HEK293 (cell line): ENCODE results near the gene TPI1.

ENCODE experiments used
- GLIS2 ChIP-seq: fragments of 450-650 bp; formaldehyde crosslinking; IDR thresholded peaks from 2 replicates; pipeline ENCODE4 v1.5.1; 2016; ENCODE audit warnings: missing biosample characterization, missing genetic modification characterization
- HOXD13 ChIP-seq: sonication (generic); formaldehyde crosslinking; IDR thresholded peaks from 2 replicates; pipeline ENCODE4 v1.8.0; 2022; ENCODE audit warnings: missing genetic modification reagents, borderline replicate concordance
- KLF1 ChIP-seq: fragments of 450-650 bp; formaldehyde crosslinking; IDR thresholded peaks from 2 replicates; pipeline ENCODE4 v1.5.1; 2016; ENCODE audit warnings: missing biosample characterization, missing genetic modification characterization
- MYNN ChIP-seq: fragments of 450-650 bp; formaldehyde crosslinking; IDR thresholded peaks from 2 replicates; pipeline ENCODE4 v1.5.1; 2016; ENCODE audit warnings: missing biosample characterization, missing genetic modification characterization, borderline replicate concordance
- SCRT1 ChIP-seq: fragments of 450-650 bp; formaldehyde crosslinking; IDR thresholded peaks from 2 replicates; pipeline ENCODE4 v1.5.1; 2016; ENCODE audit warnings: missing biosample characterization, missing genetic modification characterization, borderline replicate concordance
- TSHZ1 ChIP-seq: fragments of 450-650 bp; formaldehyde crosslinking; IDR thresholded peaks from 2 replicates; pipeline ENCODE4 v1.5.1; 2016; ENCODE audit warnings: missing biosample characterization, missing genetic modification characterization, borderline replicate concordance
- ZBTB20 ChIP-seq: fragments of 450-650 bp; formaldehyde crosslinking; IDR thresholded peaks from 2 replicates; pipeline ENCODE4 v1.5.1; 2016; ENCODE audit warnings: missing biosample characterization, missing genetic modification characterization
- ZBTB21 ChIP-seq: fragments of 450-650 bp; formaldehyde crosslinking; IDR thresholded peaks from 2 replicates; pipeline ENCODE4 v1.5.1; 2017; ENCODE audit warnings: missing biosample characterization, missing genetic modification characterization
- ZBTB6 ChIP-seq: fragments of 450-650 bp; formaldehyde crosslinking; IDR thresholded peaks from 2 replicates; pipeline ENCODE4 v1.5.1; 2017; ENCODE audit warnings: missing biosample characterization, missing genetic modification characterization
- ZFP69B ChIP-seq: fragments of 450-650 bp; formaldehyde crosslinking; IDR thresholded peaks from 2 replicates; pipeline ENCODE4 v1.5.1; 2016; ENCODE audit warnings: missing biosample characterization, missing genetic modification characterization
- ZNF211 ChIP-seq: fragments of 450-650 bp; formaldehyde crosslinking; IDR thresholded peaks from 2 replicates; pipeline ENCODE4 v1.5.1; 2016; ENCODE audit warnings: low read depth, missing biosample characterization, missing genetic modification characterization
- ZNF221 ChIP-seq: fragments of 450-650 bp; formaldehyde crosslinking; IDR thresholded peaks from 2 replicates; pipeline ENCODE4 v1.5.1; 2017; ENCODE audit warnings: missing biosample characterization, missing genetic modification characterization, borderline replicate concordance
- ZNF248 ChIP-seq: fragments of 450-650 bp; formaldehyde crosslinking; IDR thresholded peaks from 2 replicates; pipeline ENCODE4 v1.5.1; 2017; ENCODE audit warnings: missing biosample characterization, missing genetic modification characterization
- ZNF292 ChIP-seq: fragments of 450-650 bp; formaldehyde crosslinking; IDR thresholded peaks from 2 replicates; pipeline ENCODE4 v1.5.1; 2016; ENCODE audit warnings: low read depth, missing biosample characterization, missing genetic modification characterization, borderline replicate concordance
- ZNF324 ChIP-seq: fragments of 450-650 bp; formaldehyde crosslinking; IDR thresholded peaks from 2 replicates; pipeline ENCODE4 v1.5.1; 2016; ENCODE audit warnings: missing biosample characterization, missing genetic modification characterization
- ZNF404 ChIP-seq: fragments of 450-650 bp; formaldehyde crosslinking; IDR thresholded peaks from 2 replicates; pipeline ENCODE4 v1.5.1; 2017; ENCODE audit warnings: missing biosample characterization, missing genetic modification characterization
- ZNF48 ChIP-seq: fragments of 450-650 bp; formaldehyde crosslinking; IDR thresholded peaks from 2 replicates; pipeline ENCODE4 v1.5.1; 2016; ENCODE audit warnings: missing biosample characterization, missing genetic modification characterization
- ZNF521 ChIP-seq: fragments of 450-650 bp; formaldehyde crosslinking; IDR thresholded peaks from 2 replicates; pipeline ENCODE4 v1.5.1; 2017; ENCODE audit warnings: missing biosample characterization, mild to moderate bottlenecking, missing genetic modification characterization
- ZNF529 ChIP-seq: fragments of 450-650 bp; formaldehyde crosslinking; IDR thresholded peaks from 2 replicates; pipeline ENCODE4 v1.5.1; 2017; ENCODE audit warnings: missing genetic modification characterization, missing biosample characterization; ENCODE audit not compliant: insufficient replicate concordance
- ZNF580 ChIP-seq: fragments of 450-650 bp; formaldehyde crosslinking; IDR thresholded peaks from 2 replicates; pipeline ENCODE4 v1.5.1; 2016; ENCODE audit warnings: missing biosample characterization, missing genetic modification characterization
- ZNF624 ChIP-seq: fragments of 450-650 bp; formaldehyde crosslinking; IDR thresholded peaks from 2 replicates; pipeline ENCODE4 v1.5.1; 2017; ENCODE audit warnings: missing biosample characterization, missing genetic modification characterization
- ZNF664 ChIP-seq: fragments of 450-650 bp; formaldehyde crosslinking; IDR thresholded peaks from 2 replicates; pipeline ENCODE4 v1.5.1; 2016; ENCODE audit warnings: missing biosample characterization, missing genetic modification characterization
- ZNF670 ChIP-seq: fragments of 450-650 bp; formaldehyde crosslinking; IDR thresholded peaks from 2 replicates; pipeline ENCODE4 v1.5.1; 2016; ENCODE audit warnings: missing biosample characterization, missing genetic modification characterization, low read depth
- ZNF76 ChIP-seq: fragments of 450-650 bp; formaldehyde crosslinking; IDR thresholded peaks from 2 replicates; pipeline ENCODE4; 2016; ENCODE audit warnings: low read depth, missing biosample characterization, missing genetic modification characterization, borderline replicate concordance
- ZSCAN30 ChIP-seq: fragments of 450-650 bp; IDR thresholded peaks from 2 replicates; pipeline ENCODE4 v1.5.1; 2018; ENCODE audit warnings: missing biosample characterization, mild to moderate bottlenecking, missing genetic modification characterization, moderate library complexity
- TF ChIP-seq, protein P1 (sequence below): fragments of 450-650 bp; formaldehyde crosslinking; IDR thresholded peaks from 2 replicates; pipeline ENCODE4 v1.5.1; 2016; ENCODE audit warnings: missing biosample characterization, missing genetic modification characterization
- TF ChIP-seq, protein P2 (sequence below): fragments of 450-650 bp; formaldehyde crosslinking; optimal IDR thresholded peaks from 2 replicates; pipeline ENCODE3; 2016; ENCODE audit warnings: missing biosample characterization, mild to moderate bottlenecking, missing genetic modification characterization
- TF ChIP-seq, protein P3 (sequence below): fragments of 450-650 bp; formaldehyde crosslinking; IDR thresholded peaks from 2 replicates; pipeline ENCODE4 v1.5.1; 2016; ENCODE audit warnings: missing biosample characterization, missing genetic modification characterization
- TF ChIP-seq, protein P4 (sequence below): IDR thresholded peaks from 2 replicates; pipeline ENCODE4 v1.6.1; 2011; ENCODE audit warnings: mild to moderate bottlenecking, low read depth, low read length, borderline replicate concordance

Gene TPI1

GRCh38 chr12:6890789-6891645 lies 23.7 kb downstream of the TPI1 start (continued):
- TF ChIP-seq GLIS2 = peak; percentile 24; the same call in 1 of the 2 replicates
- TF ChIP-seq KLF1 (tag by site-specific recombination) = peak; percentile 87
- TF ChIP-seq ZNF211 (tag by site-specific recombination) = no peak; the same call in 1 of the 2 replicates
- TF ChIP-seq, protein P1, sequence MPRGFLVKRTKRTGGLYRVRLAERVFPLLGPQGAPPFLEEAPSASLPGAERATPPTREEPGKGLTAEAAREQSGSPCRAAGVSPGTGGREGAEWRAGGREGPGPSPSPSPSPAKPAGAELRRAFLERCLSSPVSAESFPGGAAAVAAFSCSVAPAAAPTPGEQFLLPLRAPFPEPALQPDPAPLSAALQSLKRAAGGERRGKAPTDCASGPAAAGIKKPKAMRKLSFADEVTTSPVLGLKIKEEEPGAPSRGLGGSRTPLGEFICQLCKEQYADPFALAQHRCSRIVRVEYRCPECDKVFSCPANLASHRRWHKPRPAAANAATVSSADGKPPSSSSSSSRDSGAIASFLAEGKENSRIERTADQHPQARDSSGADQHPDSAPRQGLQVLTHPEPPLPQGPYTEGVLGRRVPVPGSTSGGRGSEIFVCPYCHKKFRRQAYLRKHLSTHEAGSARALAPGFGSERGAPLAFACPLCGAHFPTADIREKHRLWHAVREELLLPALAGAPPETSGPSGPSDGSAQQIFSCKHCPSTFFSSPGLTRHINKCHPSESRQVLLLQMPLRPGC (tag by site-specific recombination) = 0 out of 2 replicates have a peak, but pooled peaks have one; percentile 38
- TF ChIP-seq MYNN (tag by site-specific recombination) = no peak
- TF ChIP-seq ZNF76 (tag by site-specific recombination) = peak; percentile 58; the same call in 1 of the 2 replicates
- no peak for TF ChIP-seq ZNF221
- no peak for TF ChIP-seq ZNF292
- TF ChIP-seq, protein P2, sequence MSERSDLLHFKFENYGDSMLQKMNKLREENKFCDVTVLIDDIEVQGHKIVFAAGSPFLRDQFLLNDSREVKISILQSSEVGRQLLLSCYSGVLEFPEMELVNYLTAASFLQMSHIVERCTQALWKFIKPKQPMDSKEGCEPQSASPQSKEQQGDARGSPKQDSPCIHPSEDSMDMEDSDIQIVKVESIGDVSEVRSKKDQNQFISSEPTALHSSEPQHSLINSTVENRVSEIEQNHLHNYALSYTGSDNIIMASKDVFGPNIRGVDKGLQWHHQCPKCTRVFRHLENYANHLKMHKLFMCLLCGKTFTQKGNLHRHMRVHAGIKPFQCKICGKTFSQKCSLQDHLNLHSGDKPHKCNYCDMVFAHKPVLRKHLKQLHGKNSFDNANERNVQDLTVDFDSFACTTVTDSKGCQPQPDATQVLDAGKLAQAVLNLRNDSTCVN (tag by site-specific recombination) = peak; percentile 86
- TF ChIP-seq ZBTB21 (tag by site-specific recombination) = no peak; the same call in 1 of the 2 replicates
- no peak for TF ChIP-seq SCRT1 (tag by site-specific recombination)
- no peak for TF ChIP-seq ZNF580
- TF ChIP-seq ZNF529 (tag by site-specific recombination) = no peak
- peak; percentile 70 for TF ChIP-seq ZBTB6 (tag by site-specific recombination)
- TF ChIP-seq ZNF248 (tag by site-specific recombination) = no peak
- peak; percentile 52; the same call in 1 of the 2 replicates for TF ChIP-seq ZBTB20 (tag by site-specific recombination)
- no peak for TF ChIP-seq ZNF624 (tag by site-specific recombination)
- no peak for TF ChIP-seq ZNF404 (tag by site-specific recombination)
- TF ChIP-seq HOXD13 (CRISPR knock-in tag) = no peak
- TF ChIP-seq ZSCAN30 (tag by site-specific recombination) = peak; percentile 92
- TF ChIP-seq, protein P3, sequence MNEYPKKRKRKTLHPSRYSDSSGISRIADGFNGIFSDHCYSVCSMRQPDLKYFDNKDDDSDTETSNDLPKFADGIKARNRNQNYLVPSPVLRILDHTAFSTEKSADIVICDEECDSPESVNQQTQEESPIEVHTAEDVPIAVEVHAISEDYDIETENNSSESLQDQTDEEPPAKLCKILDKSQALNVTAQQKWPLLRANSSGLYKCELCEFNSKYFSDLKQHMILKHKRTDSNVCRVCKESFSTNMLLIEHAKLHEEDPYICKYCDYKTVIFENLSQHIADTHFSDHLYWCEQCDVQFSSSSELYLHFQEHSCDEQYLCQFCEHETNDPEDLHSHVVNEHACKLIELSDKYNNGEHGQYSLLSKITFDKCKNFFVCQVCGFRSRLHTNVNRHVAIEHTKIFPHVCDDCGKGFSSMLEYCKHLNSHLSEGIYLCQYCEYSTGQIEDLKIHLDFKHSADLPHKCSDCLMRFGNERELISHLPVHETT (tag by site-specific recombination) = peak; percentile 19; the same call in 1 of the 2 replicates
- TF ChIP-seq ZNF324 (tag by site-specific recombination) = no peak
- no peak for TF ChIP-seq ZNF664 (tag by site-specific recombination)
- no peak for TF ChIP-seq ZFP69B (tag by site-specific recombination)
- TF ChIP-seq, protein P4, sequence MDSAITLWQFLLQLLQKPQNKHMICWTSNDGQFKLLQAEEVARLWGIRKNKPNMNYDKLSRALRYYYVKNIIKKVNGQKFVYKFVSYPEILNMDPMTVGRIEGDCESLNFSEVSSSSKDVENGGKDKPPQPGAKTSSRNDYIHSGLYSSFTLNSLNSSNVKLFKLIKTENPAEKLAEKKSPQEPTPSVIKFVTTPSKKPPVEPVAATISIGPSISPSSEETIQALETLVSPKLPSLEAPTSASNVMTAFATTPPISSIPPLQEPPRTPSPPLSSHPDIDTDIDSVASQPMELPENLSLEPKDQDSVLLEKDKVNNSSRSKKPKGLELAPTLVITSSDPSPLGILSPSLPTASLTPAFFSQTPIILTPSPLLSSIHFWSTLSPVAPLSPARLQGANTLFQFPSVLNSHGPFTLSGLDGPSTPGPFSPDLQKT = no peak
- TF ChIP-seq TSHZ1 (tag by site-specific recombination) = no peak
- no peak for TF ChIP-seq ZNF521 (tag by site-specific recombination)
- no peak for TF ChIP-seq ZNF48 (tag by site-specific recombination)
- TF ChIP-seq ZNF670 (tag by site-specific recombination) = no peak
